Gastrocnemius medialis (tissue), 4 donors: ENCODE measurements around the gene ZNF605.

Source experiments
- CTCF ChIP-seq, 5 experiments: fragments of 450-650 bp in 3 of 5; fragments of 200-600 bp in 2 of 5; sonication (generic) in 2 of 5; IDR thresholded peaks in 4 of 5; conservative IDR thresholded peaks in 1 of 5; 1 replicate in 4 of 5; 2 replicates in 1 of 5; pipeline ENCODE4 v1.5.1; 2016 to 2019; ENCODE audit warnings: antibody characterized with exemption in 5 of 5, mild to moderate bottlenecking in 3 of 5, moderate library complexity in 3 of 5
- POLR2A ChIP-seq, 2 donors: fragments of 450-650 bp; IDR thresholded peaks; one replicate each; pipeline ENCODE4 v1.6.1; 2017; ENCODE audit warnings: antibody characterized with exemption in 2 of 2, mild to moderate bottlenecking in 2 of 2, moderate library complexity in 2 of 2

DNA sequence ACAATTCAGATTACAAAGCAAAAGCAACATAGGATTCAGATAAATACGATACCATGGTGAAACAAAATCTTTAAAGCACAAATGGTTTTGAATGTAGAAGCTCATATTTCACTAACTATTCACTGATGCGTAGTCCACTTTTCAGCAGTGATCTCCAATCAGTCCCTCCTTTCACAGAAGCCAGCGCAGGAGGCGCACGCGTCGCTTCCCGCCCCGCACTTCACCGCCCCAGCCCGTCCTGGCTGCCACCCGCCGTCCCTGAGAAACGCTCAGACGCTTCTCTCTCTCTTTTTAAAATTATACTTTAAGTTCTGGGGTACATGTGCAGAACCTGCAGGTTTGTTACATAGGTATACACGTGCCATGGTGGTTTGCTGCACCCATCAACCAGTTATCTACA lies 48.9 kb downstream of the ZNF605 start:
- TF ChIP-seq CTCF (IDR thresholded peaks at IDR 0.05 in 4 of 5, conservative IDR thresholded peaks at IDR 0.05 in 1 of 5) (no peak), POLR2A (IDR thresholded peaks at IDR 0.05) (no peak)
